HFFc6 (cell line): ENCODE data around the gene DICER1. TPM values are rescaled to one million over a fixed set of nuclear protein-coding genes. Genes with fewer than 3 reads are reported as not detected.

ENCODE experiments used
- DNase-seq: peaks from one replicate; pipeline ENCODE4 v3.0.0-alpha.2; 2018
- H3K27ac Mint-ChIP-seq: 2 replicates; pipeline ENCODE4 v1.8.0; 2020; ENCODE audit warnings: mild to moderate bottlenecking, mixed read lengths
- H3K27me3 Mint-ChIP-seq: 2 replicates; pipeline ENCODE4 v1.8.0; 2021; ENCODE audit warnings: mild to moderate bottlenecking, moderate library complexity, mixed read lengths; ENCODE audit not compliant: insufficient read depth
- H3K36me3 Mint-ChIP-seq: 2 replicates; pipeline ENCODE4 v1.8.0; 2021; ENCODE audit warnings: low read depth, mixed read lengths
- H3K4me1 Mint-ChIP-seq: 2 replicates; pipeline ENCODE4 v1.8.0; 2020; ENCODE audit warnings: low read depth, mixed read lengths
- H3K4me3 Mint-ChIP-seq: 2 replicates; pipeline ENCODE4 v1.8.0; 2020; ENCODE audit warnings: mild to moderate bottlenecking, moderate library complexity, mixed read lengths
- H3K9me3 Mint-ChIP-seq: 2 replicates; pipeline ENCODE4 v1.8.0; 2020; ENCODE audit warnings: mild to moderate bottlenecking, mixed read lengths
- microRNA-seq: library from miRNA; unstranded; fragments of <30 nt; microRNA quantifications from one replicate; pipeline ENCODE4, GENCODE V29; 2019
- total RNA-seq, 6 experiments: library from RNA; stranded (reverse); fragmentation: NEBNext Ultra II Directional; extraction: Animal tissue kit (Norgen Biotek cat#: 25700); gene quantifications; 2 replicates in 1 of 6; 3 replicates in 5 of 6; pipeline ENCODE4 v1.2.3, GENCODE V29; 2021
- TF ChIP-seq, protein P1 (sequence below): fragments of 200-600 bp; sonication (generic); IDR thresholded peaks from 2 replicates; pipeline ENCODE4 v1.5.0; 2021; ENCODE audit warnings: antibody characterized with exemption, mild to moderate bottlenecking

The DICER1 gene
- total RNA-seq, 6 experiments from 2014 or later, result 34.0 to 40.0 (median 37.6) TPM

DNA sequence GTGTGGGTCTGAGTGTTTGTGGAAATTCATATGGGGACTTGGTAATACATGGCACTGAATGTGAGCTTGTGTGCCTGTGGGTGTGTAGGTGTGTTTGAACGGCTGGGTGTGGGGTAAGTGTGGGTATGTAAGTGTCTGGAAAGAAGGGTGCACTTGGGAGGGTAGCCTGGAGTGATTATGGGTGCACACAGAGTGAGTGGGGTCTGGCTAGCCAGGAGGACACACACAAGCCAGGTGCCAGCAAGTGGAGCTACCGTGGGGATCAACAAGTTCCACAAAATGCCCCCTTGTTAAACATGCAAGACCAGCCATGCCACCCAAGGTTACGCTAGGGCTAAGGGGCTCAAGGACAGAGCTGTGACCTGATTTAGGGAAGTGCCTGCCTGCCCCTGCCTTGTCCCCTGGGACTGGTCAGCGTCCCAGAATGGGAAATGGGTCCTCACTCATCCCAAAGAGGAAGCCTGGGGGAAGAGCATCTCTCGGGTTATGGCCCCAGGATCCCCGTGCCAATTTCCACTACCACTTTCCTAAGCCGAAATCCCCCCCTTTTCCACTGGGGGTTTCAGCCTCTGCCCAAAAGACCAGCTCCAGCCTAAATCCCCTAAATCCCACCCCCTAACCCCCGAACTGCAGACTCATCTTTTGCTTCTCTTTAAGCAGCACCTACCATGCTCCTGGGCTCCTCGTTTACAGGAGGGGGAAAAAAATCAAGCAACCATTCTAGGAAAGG is 118.6 kb downstream of the DICER1 start:
- TF ChIP-seq, protein P1, sequence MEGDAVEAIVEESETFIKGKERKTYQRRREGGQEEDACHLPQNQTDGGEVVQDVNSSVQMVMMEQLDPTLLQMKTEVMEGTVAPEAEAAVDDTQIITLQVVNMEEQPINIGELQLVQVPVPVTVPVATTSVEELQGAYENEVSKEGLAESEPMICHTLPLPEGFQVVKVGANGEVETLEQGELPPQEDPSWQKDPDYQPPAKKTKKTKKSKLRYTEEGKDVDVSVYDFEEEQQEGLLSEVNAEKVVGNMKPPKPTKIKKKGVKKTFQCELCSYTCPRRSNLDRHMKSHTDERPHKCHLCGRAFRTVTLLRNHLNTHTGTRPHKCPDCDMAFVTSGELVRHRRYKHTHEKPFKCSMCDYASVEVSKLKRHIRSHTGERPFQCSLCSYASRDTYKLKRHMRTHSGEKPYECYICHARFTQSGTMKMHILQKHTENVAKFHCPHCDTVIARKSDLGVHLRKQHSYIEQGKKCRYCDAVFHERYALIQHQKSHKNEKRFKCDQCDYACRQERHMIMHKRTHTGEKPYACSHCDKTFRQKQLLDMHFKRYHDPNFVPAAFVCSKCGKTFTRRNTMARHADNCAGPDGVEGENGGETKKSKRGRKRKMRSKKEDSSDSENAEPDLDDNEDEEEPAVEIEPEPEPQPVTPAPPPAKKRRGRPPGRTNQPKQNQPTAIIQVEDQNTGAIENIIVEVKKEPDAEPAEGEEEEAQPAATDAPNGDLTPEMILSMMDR, result no peak
- Mint-ChIP-seq H3K27ac (no peak overlapping the region), H3K36me3 (no peaks in the 10 kb centered on the region), H3K9me3 (peaks cover 28% of the 10 kb centered on the region), H3K4me1 (no peaks in the 10 kb centered on the region), H3K27me3 (peaks cover 4% of the 10 kb centered on the region), H3K4me3 (no peak overlapping the region)
- no peak for DNase-seq

GRCh38 chr14:95037273-95037672 is 120.1 kb downstream of the DICER1 start:
- DNase-seq, result no peak
- no peaks in the 10 kb centered on the region for H3K36me3 Mint-ChIP-seq
- H3K27me3 Mint-ChIP-seq, result peaks cover 4% of the 10 kb centered on the region
- no peak overlapping the region for H3K4me3 Mint-ChIP-seq
- peaks cover 29% of the 10 kb centered on the region for H3K9me3 Mint-ChIP-seq
- no peaks in the 10 kb centered on the region for H3K4me1 Mint-ChIP-seq
- TF ChIP-seq, protein P1, result no peak
- no peak overlapping the region for H3K27ac Mint-ChIP-seq

Small RNA genes lying within 50 kb of the gene (microRNA-seq; reads per million reads assigned to microRNA genes)
- 8.5 reads per million, percentile 5 among the genes with 10 or more reads in this experiment for gene MIR3173

Other genes starting within 250 kb of the DICER1 start
- under 1 TPM in 1 of 6 experiments, not detected in 5; 0.02 TPM for gene CLMN, start 162.4 kb upstream of the DICER1 start, total RNA-seq